GM18951 (cell line): ENCODE data around the gene CDC14A.

Source experiments
- POLR2A ChIP-seq: IDR thresholded peaks from 4 replicates; pipeline ENCODE4 v1.6.1; 2011; ENCODE audit warnings: mild to moderate bottlenecking; ENCODE audit not compliant: insufficient read length, insufficient read depth; ENCODE audit errors: extremely low read depth
- in situ Hi-C: fragments of 300-500 bp; cut with MboI; formaldehyde crosslinking; loops from one replicate; pipeline ENCODE4 v1.12.0; 2022; ENCODE audit warnings: low sequenced_read_pairs, mixed read lengths, inconsistent platforms; ENCODE audit not compliant: unreplicated experiment

Gene CDC14A

DNA sequence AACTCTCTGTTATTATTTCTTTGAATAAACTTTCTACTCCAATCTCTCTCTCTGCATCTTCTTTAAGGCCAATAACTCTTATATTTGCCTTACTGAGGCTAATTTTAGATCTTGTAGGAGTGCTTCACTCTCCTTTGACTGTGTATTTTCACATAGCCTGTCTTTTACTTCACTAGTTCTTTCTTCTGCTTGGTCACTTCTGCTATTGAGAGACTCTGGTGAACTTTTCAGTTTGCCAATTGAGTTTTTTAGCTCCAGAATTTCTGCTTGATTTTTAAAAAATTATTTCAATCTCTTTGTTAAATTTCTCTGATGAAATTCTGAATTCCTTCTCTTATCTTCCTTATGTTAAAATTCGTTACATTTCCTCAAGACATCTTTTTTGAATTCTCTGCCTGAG, 203.9 kb downstream of the CDC14A start:
- in situ Hi-C loops = no loop called here
- no peak for TF ChIP-seq POLR2A

DNA sequence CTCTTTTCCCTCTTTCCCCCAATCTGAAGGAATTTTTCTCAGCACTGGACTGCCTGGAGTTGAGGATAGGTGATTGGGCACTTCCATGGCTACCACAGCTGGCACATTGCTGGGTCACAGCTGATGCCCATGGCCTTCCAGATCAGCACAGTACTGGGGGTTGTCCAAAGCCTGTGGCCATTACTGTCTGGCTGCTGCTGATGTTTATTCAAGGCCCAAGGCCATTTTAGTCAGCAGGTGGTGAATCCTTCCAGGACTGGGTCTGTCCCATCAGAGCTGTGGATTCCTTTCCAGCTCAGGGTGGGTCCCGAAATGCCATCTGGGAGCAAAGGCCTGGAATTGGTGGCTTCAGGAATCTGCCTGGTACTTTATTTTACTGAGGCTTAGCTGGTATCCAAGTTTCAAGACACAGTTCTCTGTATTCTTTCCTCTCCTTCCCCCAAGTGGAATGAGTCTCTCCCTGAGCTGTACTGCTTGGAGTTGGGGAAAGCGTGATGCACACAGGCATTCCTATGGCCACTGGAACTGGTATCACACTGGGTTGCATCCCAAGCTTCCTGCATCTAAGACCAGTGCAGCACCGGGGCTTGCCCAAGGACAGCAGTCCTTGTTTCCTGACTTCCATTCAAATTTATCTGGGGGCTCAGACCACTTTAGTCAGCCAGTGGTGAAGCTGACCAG, 204.8 kb downstream of the CDC14A start:
- in situ Hi-C loops = no loop called here
- TF ChIP-seq POLR2A = no peak

DNA sequence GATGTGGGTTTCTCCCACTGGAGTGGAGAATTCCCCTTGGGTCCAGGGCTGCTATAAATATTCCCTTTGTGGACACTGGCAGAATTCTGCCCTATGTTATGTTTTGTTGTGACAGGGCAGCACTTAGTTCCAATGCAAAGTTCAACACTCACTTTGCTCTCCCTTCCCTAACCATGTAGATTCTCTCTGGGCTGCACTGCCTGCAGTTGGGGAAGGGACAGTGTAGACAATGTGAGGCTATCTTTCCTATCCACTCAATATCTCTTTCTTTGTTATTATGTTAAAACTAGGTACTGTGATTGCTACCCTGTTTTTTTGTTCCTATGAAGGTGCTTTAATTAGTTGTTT, 205.3 kb downstream of the CDC14A start:
- TF ChIP-seq POLR2A = no peak
- in situ Hi-C loops = no loop called here

DNA sequence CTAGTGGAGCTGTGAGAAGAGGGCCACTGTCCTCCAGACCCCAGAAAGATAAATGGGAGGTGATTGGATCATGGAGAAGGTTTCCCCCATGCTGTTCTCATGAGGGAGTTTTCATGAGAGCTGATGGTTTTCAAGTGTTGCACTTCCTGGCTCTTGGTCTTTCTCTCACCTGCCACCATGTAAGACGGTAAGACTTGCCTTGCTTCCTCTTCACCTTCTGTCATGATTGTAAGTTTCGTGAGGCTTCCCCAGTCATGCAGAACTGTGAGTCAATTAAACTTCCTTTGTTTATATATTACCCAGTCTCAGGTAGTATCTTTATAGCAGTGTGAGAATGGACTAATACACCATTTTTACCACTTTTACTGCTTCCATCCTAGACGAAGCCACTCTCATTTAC, 213.2 kb downstream of the CDC14A start:
- in situ Hi-C loops = no loop called here
- TF ChIP-seq POLR2A = no peak

DNA sequence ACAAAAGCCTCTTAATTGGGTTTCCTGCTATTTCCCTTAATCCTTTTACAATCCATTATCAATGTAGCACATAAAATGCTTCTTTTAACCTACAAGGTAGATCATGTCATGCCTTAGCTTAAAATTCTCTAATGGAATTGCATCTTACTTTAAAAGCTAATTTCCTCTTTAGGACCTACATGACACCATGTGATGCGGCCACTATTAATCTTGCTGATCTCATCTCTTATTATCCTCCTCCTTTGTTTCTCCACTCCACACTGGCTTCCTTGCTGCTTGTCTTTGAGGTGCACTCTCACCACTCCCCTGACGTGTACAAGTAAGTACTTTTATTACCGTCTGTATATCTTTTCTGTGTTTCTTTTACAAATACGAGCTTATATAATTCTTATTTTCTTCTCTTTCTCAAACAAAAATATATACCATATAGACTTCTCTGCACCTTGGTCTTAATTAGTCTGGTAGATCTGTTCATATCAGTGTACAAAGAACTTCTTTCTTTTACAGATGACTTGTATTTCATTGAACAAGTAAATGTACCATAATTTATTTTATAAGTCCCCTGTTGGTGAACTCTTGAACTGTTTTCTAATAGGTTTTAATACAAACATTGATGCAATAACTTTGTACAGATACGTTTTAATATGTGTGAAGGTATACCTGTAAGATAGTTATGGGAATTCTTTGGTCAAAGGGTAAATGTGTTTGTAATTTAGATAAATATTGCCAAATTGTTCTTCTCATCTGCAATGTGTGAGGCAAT, 213.8 kb downstream of the CDC14A start:
- TF ChIP-seq POLR2A = no peak
- in situ Hi-C loops = no loop called here

DNA sequence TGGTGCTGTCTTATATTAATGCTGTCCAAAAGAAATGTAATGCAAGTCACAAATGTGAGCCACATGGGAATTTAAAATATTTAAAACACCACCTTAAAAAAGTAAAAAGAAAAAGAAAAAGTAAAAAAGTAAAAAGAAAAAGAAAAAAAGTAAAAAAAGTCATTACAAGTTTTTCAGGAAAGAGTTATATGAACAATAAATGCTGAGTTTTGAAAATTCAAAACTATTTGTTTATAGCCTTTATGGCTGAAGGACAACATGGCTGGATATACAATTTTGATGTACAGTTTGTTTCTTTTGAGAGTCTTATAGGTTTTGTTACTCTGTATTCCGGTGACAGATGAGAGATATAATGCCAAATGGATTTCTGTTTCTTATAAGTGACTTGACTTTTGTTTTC, 214.8 kb downstream of the CDC14A start:
- in situ Hi-C loops = no loop called here

More for the DNA sequence above, 214.8 kb downstream of the CDC14A start:
- TF ChIP-seq POLR2A = no peak
